Stomach (tissue), 9 donors: Measurements from ENCODE around the gene RIC8A. TPM values are rescaled to one million over a fixed set of nuclear protein-coding genes. Genes with fewer than 3 reads are reported as not detected.
"Not testable (repeated sequence)": the region's sequence is repeated elsewhere in the genome, so short reads cannot be mapped to it uniquely, and the experiment has no call there.

ENCODE experiments used
- DNase-seq, 2 donors: peaks; one replicate each; pipeline versions ENCODE4 v3.0.0 to v3.0.0-alpha.2; 2013 to 2019
- H3K27ac ChIP-seq, 5 donors: fragments of 200-600 bp in 4 of 5; sonication (generic) in 4 of 5; one replicate each; pipeline ENCODE4 v1.5.1; 2013 to 2019; ENCODE audit warnings: mild to moderate bottlenecking in 1 of 5, moderate library complexity in 1 of 5
- H3K27me3 ChIP-seq, 3 donors: fragments of 200-600 bp; sonication (generic); one replicate each; pipeline ENCODE4 v1.5.1; 2017 to 2019; ENCODE audit warnings: mixed run types in 1 of 3
- H3K36me3 ChIP-seq, 4 donors: fragments of 200-600 bp; sonication (generic); 1 replicate in 3 of 4; 2 replicates in 1 of 4; pipeline ENCODE4 v1.5.1; 2016 to 2019
- H3K4me1 ChIP-seq, 4 donors: fragments of 200-600 bp; sonication (generic); one replicate each; pipeline ENCODE4 v1.5.1; 2016 to 2019
- H3K4me3 ChIP-seq, 4 donors: fragments of 200-600 bp; sonication (generic) in 3 of 4; one replicate each; pipeline ENCODE4 v1.5.1; 2016 to 2019; ENCODE audit warnings: mild to moderate bottlenecking in 1 of 4
- H3K9me3 ChIP-seq, 4 donors: fragments of 200-600 bp; sonication (generic); one replicate each; pipeline ENCODE4 v1.5.1; 2016 to 2019
- EP300 ChIP-seq: sonication (generic); formaldehyde crosslinking; IDR thresholded peaks from one replicate; pipeline ENCODE4 v1.6.1; 2017; ENCODE audit warnings: antibody characterized with exemption
- POLR2A ChIP-seq, 4 donors: fragments of 450-650 bp; IDR thresholded peaks; one replicate each; pipeline ENCODE4 v1.6.1; 2016; ENCODE audit warnings: antibody characterized with exemption in 4 of 4, control low read depth in 2 of 4, mild to moderate bottlenecking in 1 of 4, moderate library complexity in 1 of 4
- POLR2AphosphoS5 ChIP-seq, 3 donors: sonication (generic); formaldehyde crosslinking; IDR thresholded peaks; one replicate each; pipeline ENCODE4 v1.6.1; 2016; ENCODE audit warnings: antibody characterized with exemption in 3 of 3
- WGBS, 5 donors: extraction: QIAGEN DNeasy Blood & Tissue Kit in 3 of 5; methylation state at CpG; one replicate each; pipeline versions ENCODE4 v1.1.5 to v1.1.7; 2013 to 2018; 5-methylcytosine and 5-hydroxymethylcytosine counted together
- intact Hi-C: fragments of 100-400 bp; cut with DNase I; formaldehyde crosslinking; loops from one replicate; pipeline ENCODE4 v1.15.1; 2023; ENCODE audit warnings: low total_unique reads
- polyA plus RNA-seq, 3 donors: library from polyadenylated mRNA; stranded (reverse); fragments of 200-250 nt; gene quantifications; one replicate each; pipeline ENCODE4 v1.2.3, GENCODE V29; 2013
- total RNA-seq, 5 donors: library from RNA; depleted of rRNA; stranded (reverse); fragments of >200 nt; gene quantifications; one replicate each; pipeline versions ENCODE4 v1.1.0 to v1.2.3, GENCODE V29; 2014 to 2016
- TF ChIP-seq, protein P1 (sequence below), 7 experiments: fragments of 450-650 bp in 4 of 7; fragments of 200-600 bp in 3 of 7; sonication (generic) in 3 of 7; IDR thresholded peaks; one replicate each; pipeline ENCODE4 v1.5.1; 2016 to 2019; ENCODE audit warnings: antibody characterized with exemption in 7 of 7, control low read depth in 2 of 7, mild to moderate bottlenecking in 1 of 7
- donor health status: healthy with polysubstance abuse.
- donor health status: Bipolar disorder and iron deficiency.
- donor health status: healthy.

Gene RIC8A
- total and polyA plus RNA-seq, 8 donors, result 39.2 to 262 (median 63.9) TPM

DNA sequence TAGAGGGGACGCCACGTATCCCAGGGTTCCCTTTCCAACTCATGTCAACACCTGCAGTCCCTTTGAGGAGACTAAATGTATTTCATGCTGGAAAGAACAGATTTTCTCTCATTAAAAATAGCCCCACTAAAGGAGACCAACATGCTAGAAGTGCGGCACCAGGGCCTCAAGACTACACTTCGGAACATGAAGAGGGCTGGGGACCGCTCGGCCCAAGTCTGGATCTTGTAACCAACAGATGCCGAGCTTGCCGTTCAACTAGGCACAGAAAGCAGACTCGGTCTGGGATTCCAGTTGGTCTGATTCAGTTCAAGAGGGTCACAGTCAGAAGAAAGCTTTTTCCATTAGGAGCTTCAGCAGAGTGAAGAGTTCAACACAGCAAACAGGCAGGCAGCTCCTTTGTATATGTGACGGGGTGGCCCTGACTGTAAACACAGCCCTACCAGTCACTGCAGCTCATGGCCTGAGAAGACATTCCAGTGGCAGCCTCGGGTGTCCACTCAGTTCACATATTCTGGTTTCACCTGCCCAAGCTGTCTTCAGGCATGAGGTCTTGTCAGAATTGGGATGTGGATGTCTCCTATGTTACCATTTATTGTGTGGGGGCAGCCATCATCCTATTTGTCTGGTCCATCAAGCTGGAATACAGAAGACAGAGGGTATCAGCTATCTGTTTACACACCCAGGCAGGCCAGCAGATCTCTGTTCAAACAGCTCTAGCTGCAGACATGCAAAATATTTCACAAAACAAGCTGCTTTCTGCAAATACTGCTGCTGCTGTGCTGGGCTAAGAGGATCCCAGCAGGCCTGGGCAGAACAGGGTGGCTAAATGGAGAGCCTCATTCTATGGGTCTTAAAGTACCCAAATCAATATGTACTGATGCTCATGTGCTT lies 8.8 kb downstream of the RIC8A start:
- peaks cover 0 to 3% (median 1%) of the 10 kb centered on the region in 4 donors for H3K4me1 ChIP-seq
- DNase-seq, result peak in 1 of 2 donors; percentile 23
- no peaks in the 10 kb centered on the region for H3K27me3 ChIP-seq
- H3K4me3 ChIP-seq, result no peak overlapping the region
- TF ChIP-seq, protein P1, sequence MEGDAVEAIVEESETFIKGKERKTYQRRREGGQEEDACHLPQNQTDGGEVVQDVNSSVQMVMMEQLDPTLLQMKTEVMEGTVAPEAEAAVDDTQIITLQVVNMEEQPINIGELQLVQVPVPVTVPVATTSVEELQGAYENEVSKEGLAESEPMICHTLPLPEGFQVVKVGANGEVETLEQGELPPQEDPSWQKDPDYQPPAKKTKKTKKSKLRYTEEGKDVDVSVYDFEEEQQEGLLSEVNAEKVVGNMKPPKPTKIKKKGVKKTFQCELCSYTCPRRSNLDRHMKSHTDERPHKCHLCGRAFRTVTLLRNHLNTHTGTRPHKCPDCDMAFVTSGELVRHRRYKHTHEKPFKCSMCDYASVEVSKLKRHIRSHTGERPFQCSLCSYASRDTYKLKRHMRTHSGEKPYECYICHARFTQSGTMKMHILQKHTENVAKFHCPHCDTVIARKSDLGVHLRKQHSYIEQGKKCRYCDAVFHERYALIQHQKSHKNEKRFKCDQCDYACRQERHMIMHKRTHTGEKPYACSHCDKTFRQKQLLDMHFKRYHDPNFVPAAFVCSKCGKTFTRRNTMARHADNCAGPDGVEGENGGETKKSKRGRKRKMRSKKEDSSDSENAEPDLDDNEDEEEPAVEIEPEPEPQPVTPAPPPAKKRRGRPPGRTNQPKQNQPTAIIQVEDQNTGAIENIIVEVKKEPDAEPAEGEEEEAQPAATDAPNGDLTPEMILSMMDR (IDR thresholded peaks at IDR 0.05), result no peak
- TF ChIP-seq POLR2AphosphoS5 (IDR thresholded peaks at IDR 0.05) (no peak), POLR2A (IDR thresholded peaks at IDR 0.05) (no peak), EP300 (no peak)
- peaks cover 47 to 72% (median 65%) of the 10 kb centered on the region in 4 donors for H3K36me3 ChIP-seq
- H3K27ac ChIP-seq, result no peak overlapping the region
- 78 to 85% (median 82%) methylated on average over 11 of the region's 11 CpGs for WGBS, 5 donors
- H3K9me3 ChIP-seq, result no peaks in the 10 kb centered on the region
- intact Hi-C loops, result no loop called here

DNA sequence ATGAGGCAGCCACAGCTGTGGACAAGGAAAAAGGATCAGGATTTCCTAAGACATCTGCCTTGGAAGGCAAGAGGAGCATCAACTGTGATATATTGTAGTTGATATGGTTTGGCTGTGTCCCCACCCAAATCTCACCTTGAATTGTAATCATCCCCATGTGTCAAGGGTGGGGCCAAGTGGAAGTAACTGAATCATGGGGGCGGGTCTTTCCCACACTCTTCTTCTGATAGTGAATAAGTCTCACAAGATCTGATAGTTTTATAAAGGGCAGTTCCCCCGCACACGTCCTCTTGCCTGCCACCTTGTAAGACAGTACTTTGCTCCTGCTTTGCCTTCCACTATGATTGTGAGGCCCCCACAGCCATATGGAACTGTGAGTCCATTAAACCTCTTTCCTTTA lies 10.2 kb downstream of the RIC8A start:
- Histone ChIP-seq H3K36me3 (peaks cover 33 to 66% (median 61%) of the 10 kb centered on the region in 4 donors), H3K27me3 (no peaks in the 10 kb centered on the region)
- intact Hi-C loops, result no loop called here

DNA sequence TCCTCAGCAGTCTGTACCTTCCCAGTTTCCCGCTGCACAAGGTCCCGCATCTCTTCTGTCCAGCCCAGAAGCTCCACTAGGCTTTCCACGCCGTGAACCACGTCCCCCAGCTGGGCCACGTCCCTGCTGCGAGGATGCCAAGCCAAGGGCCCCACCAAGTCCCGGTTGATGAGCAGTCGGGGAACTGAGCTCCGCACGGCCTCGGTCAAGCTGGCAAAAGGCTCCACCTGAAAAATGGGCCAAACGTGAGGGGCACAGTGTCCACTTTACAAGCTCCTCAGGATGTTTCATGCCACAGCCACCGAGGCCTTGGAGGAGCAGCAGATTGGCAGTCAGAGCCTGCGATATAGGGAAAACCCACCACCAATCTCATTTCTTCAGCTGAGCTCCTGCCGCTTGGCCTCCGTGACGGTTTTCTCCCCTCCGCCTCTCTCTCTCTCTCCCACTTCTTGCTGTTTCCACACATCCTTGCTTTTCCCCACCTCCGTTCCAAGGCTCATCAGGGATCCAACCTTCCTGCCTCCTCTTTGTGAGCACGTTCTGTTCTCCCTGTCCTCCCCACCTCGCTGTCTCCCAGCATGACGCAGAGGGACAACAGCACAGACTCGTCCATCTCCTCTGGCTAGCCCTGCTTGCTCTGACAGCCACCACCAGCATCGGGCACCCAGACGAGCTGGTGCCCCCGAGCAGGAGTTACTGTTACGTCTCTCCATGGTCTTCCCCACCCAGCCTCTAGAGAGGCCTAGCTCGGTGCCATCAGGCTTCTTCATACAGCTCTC lies 11.5 kb downstream of the RIC8A start:
- Histone ChIP-seq H3K36me3 (peaks cover 20 to 62% (median 54%) of the 10 kb centered on the region in 4 donors), H3K4me1 (no peaks in the 10 kb centered on the region), H3K4me3 (no peak overlapping the region), H3K9me3 (no peaks in the 10 kb centered on the region), H3K27me3 (no peaks in the 10 kb centered on the region), H3K27ac (no peak overlapping the region)
- intact Hi-C loops, result no loop called here
- 91 to 92% (median 92%) methylated on average over 28 to 29 of the region's 29 CpGs for WGBS, 5 donors
- TF ChIP-seq EP300, result no peak
- no peak for TF ChIP-seq POLR2A (IDR thresholded peaks at IDR 0.05)
- TF ChIP-seq, protein P1 (IDR thresholded peaks at IDR 0.05), result no peak
- TF ChIP-seq POLR2AphosphoS5 (IDR thresholded peaks at IDR 0.05), result no peak
- peak in 1 of 2 donors; percentile 21 for DNase-seq

More for the DNA sequence above, 10.2 kb downstream of the RIC8A start:
- Histone ChIP-seq H3K4me1 (no peaks in the 10 kb centered on the region), H3K27ac (no peak overlapping the region), H3K9me3 (no peaks in the 10 kb centered on the region), H3K4me3 (no peak overlapping the region)
- no peak for TF ChIP-seq POLR2A (IDR thresholded peaks at IDR 0.05)
- no peak for TF ChIP-seq EP300
- TF ChIP-seq POLR2AphosphoS5 (IDR thresholded peaks at IDR 0.05), result no peak
- TF ChIP-seq, protein P1 (IDR thresholded peaks at IDR 0.05), result no peak
- 80 to 93% (median 87%) methylated on average over 3 of the region's 3 CpGs for WGBS, 5 donors
- peak in 1 of 2 donors; percentile 15 for DNase-seq

DNA sequence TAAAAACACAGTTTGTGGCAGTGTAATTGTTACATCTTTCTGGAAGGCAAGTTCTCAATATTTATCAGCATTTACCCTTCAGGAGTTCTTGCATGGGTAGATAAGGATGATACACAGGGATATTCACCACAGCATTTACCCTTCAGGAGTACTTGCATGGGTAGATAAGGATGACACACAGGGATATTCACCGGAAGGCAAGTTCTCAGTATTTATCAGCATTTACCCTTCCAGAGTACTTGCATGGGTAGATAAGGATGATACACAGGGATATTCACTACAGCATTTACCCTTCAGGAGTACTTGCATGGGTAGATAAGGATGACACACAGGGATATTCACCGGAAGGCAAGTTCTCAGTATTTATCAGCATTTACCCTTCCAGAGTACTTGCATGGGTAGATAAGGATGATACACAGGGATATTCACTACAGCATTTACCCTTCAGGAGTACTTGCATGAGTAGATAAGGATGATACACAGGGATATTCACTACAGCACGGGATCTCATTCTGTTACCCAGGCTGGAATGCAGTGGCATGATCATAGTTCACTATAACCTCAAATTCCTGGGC lies 13.2 kb downstream of the RIC8A start:
- H3K9me3 ChIP-seq, H3K4me3 ChIP-seq, intact Hi-C loops, H3K27me3 ChIP-seq, H3K27ac ChIP-seq, DNase-seq, H3K4me1 ChIP-seq: not testable (repeated sequence)
- WGBS, 5 donors, result 86 to 94% (median 92%) methylated on average over 2 to 3 of the region's 3 CpGs
- peaks cover 5 to 45% (median 38%) of the 10 kb centered on the region in 4 donors for H3K36me3 ChIP-seq
